OCI-LY1 (cell line): ENCODE measurements around the gene MYL6B.
A peak's percentile ranks its signal among the peaks of the same experiment; 100 is the strongest.

Source experiments
- H2AFZ ChIP-seq: fragments of 200-600 bp; sonication (generic), shearing (Covaris generic); 2 replicates; pipeline ENCODE4 v1.6.0; 2014; ENCODE audit warnings: antibody characterized with exemption, mild to moderate bottlenecking, low read length
- H3F3A ChIP-seq: fragments of 200-600 bp; sonication (generic), shearing (Covaris generic); 2 replicates; pipeline ENCODE4 v1.6.0; 2014; ENCODE audit warnings: mild to moderate bottlenecking, antibody characterized with exemption, low read length, moderate library complexity; ENCODE audit not compliant: insufficient read depth
- H3K27ac ChIP-seq: fragments of 200-600 bp; sonication (generic); 2 replicates; pipeline ENCODE4 v1.5.1; 2014; ENCODE audit warnings: low read length, mixed run types, mild to moderate bottlenecking, low read depth; ENCODE audit not compliant: poor library complexity, severe bottlenecking
- H3K27me3 ChIP-seq: fragments of 200-600 bp; sonication (generic); 2 replicates; pipeline ENCODE4 v1.6.0; 2014; ENCODE audit warnings: antibody characterized with exemption, mild to moderate bottlenecking, low read length, moderate library complexity; ENCODE audit not compliant: insufficient read depth
- H3K36me3 ChIP-seq: fragments of 200-600 bp; sonication (generic); 2 replicates; pipeline ENCODE4 v1.6.1; 2014; ENCODE audit warnings: mild to moderate bottlenecking, antibody characterized with exemption, low read length, moderate library complexity, mixed read lengths; ENCODE audit not compliant: insufficient read depth
- H3K4me1 ChIP-seq: fragments of 200-600 bp; sonication (generic); 2 replicates; pipeline ENCODE4 v1.5.1; 2014; ENCODE audit warnings: mild to moderate bottlenecking, low read length, moderate library complexity; ENCODE audit not compliant: insufficient read depth, severe bottlenecking
- H3K4me2 ChIP-seq: fragments of 200-600 bp; sonication (generic), shearing (Covaris generic); 2 replicates; pipeline ENCODE4 v1.6.1; 2014; ENCODE audit warnings: low read length
- H3K4me3 ChIP-seq: fragments of 200-600 bp; sonication (generic); 2 replicates; pipeline ENCODE4 v1.5.1; 2014; ENCODE audit warnings: low read length, low read depth, mild to moderate bottlenecking, mixed read lengths; ENCODE audit not compliant: poor library complexity, severe bottlenecking
- H3K79me2 ChIP-seq: fragments of 200-600 bp; shearing (Covaris generic); 2 replicates; pipeline ENCODE4 v1.6.1; 2016; ENCODE audit warnings: mixed run types, low read length, mixed read lengths; ENCODE audit not compliant: insufficient read depth
- H3K9ac ChIP-seq: fragments of 200-600 bp; sonication (generic), shearing (Covaris generic); 2 replicates; pipeline ENCODE4 v1.6.1; 2014; ENCODE audit warnings: mild to moderate bottlenecking, low read length, mixed read lengths
- H3K9me2 ChIP-seq: fragments of 200-600 bp; sonication (generic), shearing (Covaris generic); 2 replicates; pipeline ENCODE4 v1.6.1; 2014; ENCODE audit warnings: low read depth, mild to moderate bottlenecking, low read length, mixed read lengths
- H3K9me3 ChIP-seq: fragments of 200-600 bp; shearing (Covaris generic); 2 replicates; pipeline ENCODE4 v1.6.1; 2014; ENCODE audit warnings: low read length, mixed read lengths
- H4K20me1 ChIP-seq: fragments of 200-600 bp; sonication (generic), shearing (Covaris generic); 2 replicates; pipeline ENCODE4 v1.6.0; 2016; ENCODE audit warnings: mild to moderate bottlenecking, low read length; ENCODE audit not compliant: insufficient read depth
- CTCF ChIP-seq: fragments of 200-600 bp; sonication (generic), shearing (Covaris generic); IDR thresholded peaks from 2 replicates; pipeline ENCODE4 v1.5.1; 2017; ENCODE audit warnings: mild to moderate bottlenecking, antibody characterized with exemption, low read length, moderate library complexity, mixed read lengths
- EZH2 ChIP-seq: fragments of 200-600 bp; sonication (generic), shearing (Covaris generic); IDR thresholded peaks from 2 replicates; pipeline ENCODE4 v1.8.0; 2017; ENCODE audit warnings: borderline replicate concordance, mixed run types, mild to moderate bottlenecking, antibody characterized with exemption, low read length, moderate library complexity, mixed read lengths

The MYL6B gene

GRCh38 chr12:56127888-56128669 is 24.3 kb upstream of the MYL6B start, which contains the start of gene ESYT1:
Gene ESYT1, plus strand, starts transcription at chr12:56128267. Its CDS starts 53 bp downstream, at chr12:56128320.
- Histone ChIP-seq H3K4me1 (peaks cover 42% of the 10 kb centered on the region), H3K9me2 (no peaks in the 10 kb centered on the region), H3K27me3 (no peaks in the 10 kb centered on the region), H3K4me2 (peak within 1 kb of the TSS; percentile 82), H4K20me1 (no peaks in the 10 kb centered on the region), H3K4me3 (peak within 1 kb of the TSS; percentile 78), H3K9ac (peak within 1 kb of the TSS; percentile 71), H3K27ac (peak within 1 kb of the TSS; percentile 92), H3F3A (peaks cover 11% of the 10 kb centered on the region), H3K9me3 (no peaks in the 10 kb centered on the region), H2AFZ (no peak within 1 kb of the TSS), H3K79me2 (no peaks in the 10 kb centered on the region), H3K36me3 (peaks cover 29% of the 10 kb centered on the region)
- TF ChIP-seq CTCF (no peak), EZH2 (no peak)

GRCh38 chr12:56128670-56129205 is 23.6 kb upstream of the MYL6B start:
- Histone ChIP-seq H4K20me1 (no peaks in the 10 kb centered on the region), H3K4me2 (peak overlapping the region; percentile 82), H3K27me3 (no peaks in the 10 kb centered on the region), H3K36me3 (peaks cover 36% of the 10 kb centered on the region), H2AFZ (no peak overlapping the region), H3K27ac (peak overlapping the region; percentile 69), H3K9ac (peak overlapping the region; percentile 71), H3F3A (peaks cover 11% of the 10 kb centered on the region), H3K9me2 (no peaks in the 10 kb centered on the region), H3K4me3 (peak overlapping the region; percentile 78), H3K4me1 (peaks cover 41% of the 10 kb centered on the region), H3K9me3 (no peaks in the 10 kb centered on the region), H3K79me2 (no peaks in the 10 kb centered on the region)
- TF ChIP-seq EZH2 (no peak), CTCF (no peak)

- Histone ChIP-seq H3K36me3 (peaks cover 42% of the 10 kb centered on the region), H3K4me3 (peak overlapping the region; percentile 78), H3K79me2 (no peaks in the 10 kb centered on the region), H3F3A (peaks cover 11% of the 10 kb centered on the region), H3K9me3 (no peaks in the 10 kb centered on the region), H3K4me1 (peaks cover 34% of the 10 kb centered on the region), H3K4me2 (peak overlapping the region; percentile 82), H3K9ac (peak overlapping the region; percentile 71), H3K27me3 (no peaks in the 10 kb centered on the region), H4K20me1 (no peaks in the 10 kb centered on the region), H3K9me2 (no peaks in the 10 kb centered on the region), H3K27ac (peak overlapping the region; percentile 69), H2AFZ (no peak overlapping the region)
- no peak for TF ChIP-seq CTCF
- no peak for TF ChIP-seq EZH2
Measured at GRCh38 chr12:56129206-56129941, 23.0 kb upstream of the MYL6B start.
